Measurements from ENCODE around the gene ARHGEF1. TPM values are rescaled to one million over a fixed set of nuclear protein-coding genes. Genes with fewer than 3 reads are reported as not detected.

ARHGEF1 gene
- total and polyA plus RNA-seq, 12 donors, result 20.2 to 143 (median 30.2) TPM

DNA sequence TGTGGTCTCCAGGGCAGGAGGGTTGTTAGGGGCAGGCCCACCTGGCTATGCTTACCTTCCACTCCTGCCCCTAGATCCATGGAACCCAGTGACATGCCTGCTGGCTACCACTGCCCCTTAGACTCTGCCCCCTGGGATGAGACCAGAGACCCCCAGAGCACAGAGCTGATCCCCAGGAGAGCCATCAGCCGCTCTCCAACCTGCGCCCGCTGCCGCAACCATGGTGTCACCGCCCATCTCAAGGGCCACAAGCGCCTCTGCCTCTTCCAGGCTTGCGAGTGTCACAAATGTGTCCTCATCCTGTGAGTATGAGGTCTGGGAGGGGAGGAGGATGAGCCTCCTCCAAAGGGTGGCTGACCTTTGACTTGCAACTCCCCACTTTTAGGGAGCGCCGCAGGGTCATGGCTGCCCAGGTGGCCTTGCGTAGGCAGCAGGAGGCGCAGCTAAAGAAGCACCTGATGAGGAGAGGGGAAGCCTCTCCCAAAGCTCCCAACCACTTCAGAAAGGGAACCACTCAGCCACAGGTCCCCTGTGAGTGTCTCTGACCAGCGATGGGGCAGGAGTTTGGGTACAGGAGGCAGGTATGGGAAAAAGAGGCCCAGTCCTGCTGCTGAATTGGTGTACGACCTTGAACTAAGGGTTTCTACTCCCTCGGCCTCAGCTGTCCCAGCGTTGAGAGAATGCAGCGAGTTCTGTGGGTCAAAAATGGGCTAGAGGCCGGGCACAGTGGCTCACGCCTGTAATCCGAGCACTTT is 35.5 kb upstream of the ARHGEF1 start:
- 90% methylated on average over 19 of the region's 19 CpGs for WGBS, 2 donors
- Histone ChIP-seq H3K9me3 (no peaks in the 10 kb centered on the region), H3K4me3 (no peak overlapping the region), H3K27me3 (peaks cover 0 to 36% (median 10%) of the 10 kb centered on the region in 7 donors), H3K27ac (no peak overlapping the region), H3K36me3 (no peaks in the 10 kb centered on the region), H3K4me1 (no peaks in the 10 kb centered on the region)
- ATAC-seq, result no peak
- intact Hi-C loops (cut with DNase I), result no loop called here
- TF ChIP-seq, protein P1, sequence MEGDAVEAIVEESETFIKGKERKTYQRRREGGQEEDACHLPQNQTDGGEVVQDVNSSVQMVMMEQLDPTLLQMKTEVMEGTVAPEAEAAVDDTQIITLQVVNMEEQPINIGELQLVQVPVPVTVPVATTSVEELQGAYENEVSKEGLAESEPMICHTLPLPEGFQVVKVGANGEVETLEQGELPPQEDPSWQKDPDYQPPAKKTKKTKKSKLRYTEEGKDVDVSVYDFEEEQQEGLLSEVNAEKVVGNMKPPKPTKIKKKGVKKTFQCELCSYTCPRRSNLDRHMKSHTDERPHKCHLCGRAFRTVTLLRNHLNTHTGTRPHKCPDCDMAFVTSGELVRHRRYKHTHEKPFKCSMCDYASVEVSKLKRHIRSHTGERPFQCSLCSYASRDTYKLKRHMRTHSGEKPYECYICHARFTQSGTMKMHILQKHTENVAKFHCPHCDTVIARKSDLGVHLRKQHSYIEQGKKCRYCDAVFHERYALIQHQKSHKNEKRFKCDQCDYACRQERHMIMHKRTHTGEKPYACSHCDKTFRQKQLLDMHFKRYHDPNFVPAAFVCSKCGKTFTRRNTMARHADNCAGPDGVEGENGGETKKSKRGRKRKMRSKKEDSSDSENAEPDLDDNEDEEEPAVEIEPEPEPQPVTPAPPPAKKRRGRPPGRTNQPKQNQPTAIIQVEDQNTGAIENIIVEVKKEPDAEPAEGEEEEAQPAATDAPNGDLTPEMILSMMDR (IDR thresholded peaks at IDR 0.05), result no peak
- no peak for DNase-seq

DNA sequence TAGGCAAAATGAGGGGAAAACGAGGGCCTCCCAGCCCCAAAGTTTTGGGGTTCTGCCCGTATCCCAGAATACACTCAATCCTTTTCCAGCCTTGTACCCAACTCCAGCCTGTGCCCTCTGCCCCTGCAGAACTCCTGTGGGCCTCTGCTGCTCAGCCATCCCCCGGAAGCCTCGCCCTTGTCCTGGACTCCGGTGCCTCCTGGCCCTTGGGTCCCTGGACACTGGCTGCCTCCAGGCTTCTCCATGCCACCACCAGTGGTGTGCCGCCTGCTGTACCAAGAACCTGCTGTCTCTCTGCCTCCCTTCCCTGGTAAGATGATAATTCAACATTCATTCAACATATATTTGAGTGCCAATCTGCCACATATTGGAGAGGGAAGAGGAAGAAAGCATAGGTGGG is 34.3 kb upstream of the ARHGEF1 start:
- Histone ChIP-seq H3K27ac (no peak overlapping the region), H3K4me3 (no peak overlapping the region), H3K27me3 (peaks cover 0 to 37% (median 10%) of the 10 kb centered on the region in 7 donors), H3K36me3 (no peaks in the 10 kb centered on the region), H3K4me1 (no peaks in the 10 kb centered on the region), H3K9me3 (no peaks in the 10 kb centered on the region)
- 81 to 83% methylated on average over 6 of the region's 6 CpGs for WGBS, 2 donors
- ATAC-seq, result no peak
- TF ChIP-seq, protein P1 (IDR thresholded peaks at IDR 0.05), result no peak
- intact Hi-C loops (cut with DNase I), result no loop called here
- no peak for DNase-seq

DNA sequence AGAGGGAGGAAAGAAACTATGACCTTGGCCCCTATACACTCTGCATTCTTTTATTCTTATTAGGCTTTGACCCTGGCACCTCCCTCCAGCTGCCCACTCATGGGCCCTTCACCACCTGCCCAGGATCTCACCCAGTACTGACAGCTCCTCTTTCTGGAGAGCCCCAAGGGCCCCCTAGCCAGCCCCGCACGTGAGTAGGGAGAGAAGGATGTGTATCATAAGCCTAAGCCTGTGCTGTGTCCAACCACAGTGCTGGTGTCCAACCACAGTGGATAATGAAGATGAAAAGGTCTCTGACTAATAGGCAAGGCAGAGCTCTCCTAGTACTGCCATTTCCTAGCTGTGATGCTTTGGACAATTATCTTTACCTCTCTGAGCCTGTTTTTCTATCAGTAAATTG is 33.9 kb upstream of the ARHGEF1 start:
- no peaks in the 10 kb centered on the region for H3K9me3 ChIP-seq
- DNase-seq (no peak), ATAC-seq (no peak)
- no peak overlapping the region for H3K4me3 ChIP-seq
- no peaks in the 10 kb centered on the region for H3K4me1 ChIP-seq
- TF ChIP-seq, protein P1 (IDR thresholded peaks at IDR 0.05), result no peak
- H3K27me3 ChIP-seq, result peaks cover 0 to 40% (median 10%) of the 10 kb centered on the region in 7 donors
- intact Hi-C loops (cut with DNase I), result no loop called here
- WGBS, 2 donors, result 74% methylated on average over 2 of the region's 2 CpGs
- H3K27ac ChIP-seq, result no peak overlapping the region
- no peaks in the 10 kb centered on the region for H3K36me3 ChIP-seq

DNA sequence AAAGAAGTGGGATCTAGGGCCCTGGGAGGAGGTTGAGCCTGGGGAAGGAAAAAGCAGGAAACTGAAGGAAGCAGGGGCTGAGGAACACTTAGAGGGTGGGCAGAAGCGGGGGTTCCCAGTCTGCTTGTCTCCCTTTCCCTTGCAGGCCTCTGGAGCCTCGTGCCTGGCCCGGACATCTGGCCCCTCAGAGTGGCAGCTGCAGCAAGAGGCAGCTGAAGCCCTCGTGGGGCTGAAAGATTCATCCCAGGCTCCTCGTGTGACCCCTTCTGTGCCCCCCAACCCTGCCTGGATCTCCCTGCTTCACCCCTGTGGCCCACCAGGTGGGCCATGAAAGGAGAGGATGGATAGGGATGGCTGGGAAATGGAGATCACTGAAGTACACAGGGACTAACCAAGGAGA is 32.6 kb upstream of the ARHGEF1 start:
- H3K27ac ChIP-seq, result no peak overlapping the region
- 61 to 64% methylated on average over 5 of the region's 5 CpGs for WGBS, 2 donors
- TF ChIP-seq, protein P1 (IDR thresholded peaks at IDR 0.05), result no peak
- ATAC-seq (no peak), DNase-seq (no peak)
- no peaks in the 10 kb centered on the region for H3K9me3 ChIP-seq
- no peak overlapping the region for H3K4me3 ChIP-seq
- H3K36me3 ChIP-seq, result no peaks in the 10 kb centered on the region
- intact Hi-C loops (cut with DNase I), result no loop called here
- H3K27me3 ChIP-seq, result peaks cover 0 to 48% (median 10%) of the 10 kb centered on the region in 7 donors
- H3K4me1 ChIP-seq, result no peaks in the 10 kb centered on the region
